SK-N-SH (cell line): ENCODE measurements around the gene NPAS3. TPM values are rescaled to one million over a fixed set of nuclear protein-coding genes. Genes with fewer than 3 reads are reported as not detected.

Experiments
- CTCF ChIA-PET: fragments of 300-600, 350-600 bp; formaldehyde crosslinking; extraction: SDS; loops from one replicate; lab custom pipeline; 2021; lab: Yijun Ruan, JAX
- POLR2A ChIA-PET: fragments of 350-600 bp; sonication (Branson Sonifier 250); formaldehyde crosslinking; extraction: SDS; loops from one replicate; lab custom pipeline; 2020; ENCODE audit warnings: antibody characterized with exemption, inconsistent platforms; lab: Yijun Ruan, JAX
- DNase-seq: peaks from one replicate; pipeline ENCODE4 v3.0.0; 2012
- H2AFZ ChIP-seq: fragments of 200-600 bp; sonication (generic); 2 replicates; pipeline ENCODE4 v1.8.1; 2016; ENCODE audit warnings: antibody characterized with exemption, mild to moderate bottlenecking, low read depth
- H3F3A ChIP-seq: fragments of 200-600 bp; sonication (generic); replicated peaks from 2 replicates; pipeline ENCODE3; 2016; ENCODE audit warnings: antibody characterized with exemption, mild to moderate bottlenecking; ENCODE audit not compliant: insufficient read depth
- H3K27ac ChIP-seq, 2 experiments: fragments of 200-500 bp in 1 of 2; fragments of 200-600 bp in 1 of 2; sonication (Bioruptor generic) in 1 of 2; sonication (generic), shearing (Covaris generic) in 1 of 2; 2 replicates each; pipeline versions ENCODE4 v1.5.1 to v1.6.1; 2014 to 2016; ENCODE audit warnings: low read depth in 2 of 2, inconsistent platforms in 1 of 2, low read length in 1 of 2, mild to moderate bottlenecking in 1 of 2, mixed read lengths in 1 of 2
- H3K27me3 ChIP-seq: fragments of 200-600 bp; sonication (generic), shearing (Covaris generic); 2 replicates; pipeline ENCODE4 v1.6.1; 2016; ENCODE audit warnings: mixed run types; ENCODE audit not compliant: insufficient read depth
- H3K36me3 ChIP-seq, 2 experiments: fragments of 200-500 bp in 1 of 2; fragments of 200-600 bp in 1 of 2; sonication (Bioruptor generic) in 1 of 2; sonication (generic) in 1 of 2; replicated peaks in 1 of 2; 2 replicates each; pipeline versions ENCODE3 to v1.5.1; 2014 to 2016; ENCODE audit warnings: low read length in 1 of 2, mild to moderate bottlenecking in 1 of 2; ENCODE audit not compliant: insufficient read depth in 2 of 2, control insufficient read depth in 1 of 2
- H3K4me1 ChIP-seq, 2 experiments: fragments of 200-500 bp in 1 of 2; fragments of 200-600 bp in 1 of 2; sonication (Bioruptor generic) in 1 of 2; sonication (generic), shearing (Covaris generic) in 1 of 2; 2 replicates each; pipeline versions ENCODE4 v1.5.1 to v1.6.1; 2014 to 2016; ENCODE audit warnings: low read depth in 1 of 2, low read length in 1 of 2, mixed run types in 1 of 2; ENCODE audit not compliant: insufficient read depth in 2 of 2, control insufficient read depth in 1 of 2
- H3K4me2 ChIP-seq: fragments of 200-600 bp; sonication (generic), shearing (Covaris generic); 2 replicates; pipeline ENCODE4 v1.6.1; 2017; ENCODE audit warnings: mixed run types
- H3K4me3 ChIP-seq, 2 experiments: fragments of 200-500 bp in 1 of 2; fragments of 200-600 bp in 1 of 2; sonication (Bioruptor generic) in 1 of 2; sonication (generic), shearing (Covaris generic) in 1 of 2; 2 replicates each; pipeline versions ENCODE4 v1.5.1 to v1.8.1; 2014 to 2016; ENCODE audit warnings: low read depth in 2 of 2, inconsistent platforms in 1 of 2, low read length in 1 of 2, mild to moderate bottlenecking in 1 of 2, mixed read lengths in 1 of 2, moderate library complexity in 1 of 2
- H3K79me2 ChIP-seq: fragments of 200-600 bp; sonication (generic); 2 replicates; pipeline ENCODE4 v1.8.1; 2017; ENCODE audit warnings: mild to moderate bottlenecking; ENCODE audit not compliant: insufficient read depth
- H3K9ac ChIP-seq: fragments of 200-600 bp; sonication (generic); 2 replicates; pipeline ENCODE4 v1.6.1; 2017; ENCODE audit warnings: mixed run types
- H3K9me2 ChIP-seq: fragments of 200-600 bp; sonication (generic); 2 replicates; pipeline ENCODE4 v1.6.1; 2017; ENCODE audit warnings: mixed run types
- H3K9me3 ChIP-seq: fragments of 200-600 bp; sonication (generic); 2 replicates; pipeline ENCODE4 v1.6.1; 2017; ENCODE audit warnings: mixed run types, mild to moderate bottlenecking, moderate library complexity
- H4K20me1 ChIP-seq: fragments of 200-600 bp; sonication (generic); 2 replicates; pipeline ENCODE4 v1.6.1; 2017; ENCODE audit warnings: mild to moderate bottlenecking, mixed run types; ENCODE audit not compliant: insufficient read depth
- CTCF ChIP-seq: fragments of 200-600 bp; sonication (generic); IDR thresholded peaks from 2 replicates; pipeline ENCODE4 v1.6.1; 2017; ENCODE audit warnings: antibody characterized with exemption, mild to moderate bottlenecking, moderate library complexity
- ELF1 ChIP-seq: IDR thresholded peaks from 2 replicates; pipeline ENCODE4 v1.4.0; 2012
- EP300 ChIP-seq, 2 experiments: IDR thresholded peaks; 2 replicates each; pipeline versions ENCODE4 v1.4.0 to v1.6.1; 2012; ENCODE audit warnings: borderline replicate concordance in 1 of 2, low read depth in 1 of 2, low read length in 1 of 2
- EZH2phosphoT487 ChIP-seq: fragments of 200-600 bp; sonication (generic); IDR thresholded peaks from 2 replicates; pipeline ENCODE4 v1.6.1; 2017; ENCODE audit warnings: low read depth, mixed run types, mild to moderate bottlenecking, antibody characterized with exemption, moderate library complexity, borderline replicate concordance
- FOXJ3 ChIP-seq: sonication (generic); formaldehyde crosslinking; IDR thresholded peaks from 2 replicates; pipeline ENCODE4 v1.5.1; 2020; ENCODE audit warnings: mild to moderate bottlenecking, missing genetic modification reagents
- FOXM1 ChIP-seq: IDR thresholded peaks from 2 replicates; pipeline ENCODE4 v1.4.0; 2012; ENCODE audit warnings: low read depth, mild to moderate bottlenecking
- GABPA ChIP-seq: IDR thresholded peaks from 2 replicates; pipeline ENCODE4 v1.4.0; 2012; ENCODE audit warnings: low read depth, mild to moderate bottlenecking
- GATA2 ChIP-seq: sonication (generic); formaldehyde crosslinking; IDR thresholded peaks from 2 replicates; pipeline ENCODE4 v1.5.0; 2020; ENCODE audit warnings: mild to moderate bottlenecking, missing genetic modification reagents
- JUND ChIP-seq: IDR thresholded peaks from 2 replicates; pipeline ENCODE4 v1.4.0; 2012
- MAX ChIP-seq: IDR thresholded peaks from 2 replicates; pipeline ENCODE4 v1.4.0; 2012; ENCODE audit warnings: low read depth
- MEF2A ChIP-seq: IDR thresholded peaks from 2 replicates; pipeline ENCODE4 v1.4.0; 2012; ENCODE audit warnings: low read depth, borderline replicate concordance
- MXI1 ChIP-seq: IDR thresholded peaks from 2 replicates; pipeline ENCODE4 v1.6.1; 2012; ENCODE audit warnings: mild to moderate bottlenecking, low read depth, low read length, improper control_type of control experiment
- NFIC ChIP-seq: IDR thresholded peaks from 2 replicates; pipeline ENCODE4 v1.4.0; 2012; ENCODE audit warnings: borderline replicate concordance
- PBX3 ChIP-seq: IDR thresholded peaks from 2 replicates; pipeline ENCODE4; 2012
- RAD21 ChIP-seq: IDR thresholded peaks from 2 replicates; pipeline ENCODE4 v1.6.1; 2012; ENCODE audit warnings: mild to moderate bottlenecking, low read length
- RCOR1 ChIP-seq: fragments of 150-350 bp; IDR thresholded peaks from 2 replicates; pipeline ENCODE4 v1.6.1; 2017; ENCODE audit warnings: antibody characterized with exemption, low read length
- RFX5 ChIP-seq: IDR thresholded peaks from 2 replicates; pipeline ENCODE4 v1.6.1; 2012; ENCODE audit warnings: mild to moderate bottlenecking, improper control_type of control experiment, low read length
- RXRA ChIP-seq: IDR thresholded peaks from 2 replicates; pipeline ENCODE4 v1.4.0; 2012; ENCODE audit warnings: low read depth, mild to moderate bottlenecking, borderline replicate concordance
- SIN3A ChIP-seq: IDR thresholded peaks from 2 replicates; pipeline ENCODE4 v1.6.1; 2012; ENCODE audit warnings: low read depth, mild to moderate bottlenecking, low read length, moderate library complexity, borderline replicate concordance
- SMC3 ChIP-seq: IDR thresholded peaks from 2 replicates; pipeline ENCODE4 v1.6.1; 2012; ENCODE audit warnings: low read depth, low read length, improper control_type of control experiment
- TAF1 ChIP-seq: IDR thresholded peaks from 2 replicates; pipeline ENCODE4 v1.6.1; 2012; ENCODE audit warnings: low read depth, mild to moderate bottlenecking, low read length, moderate library complexity, borderline replicate concordance
- TCF12 ChIP-seq: IDR thresholded peaks from 2 replicates; pipeline ENCODE4 v1.4.0; 2012
- TEAD4 ChIP-seq: IDR thresholded peaks from 2 replicates; pipeline ENCODE4 v1.4.0; 2012; ENCODE audit warnings: mild to moderate bottlenecking, borderline replicate concordance; ENCODE audit not compliant: insufficient read depth
- USF1 ChIP-seq: IDR thresholded peaks from 2 replicates; pipeline ENCODE4 v1.4.0; 2012; ENCODE audit warnings: low read depth, borderline replicate concordance
- USF2 ChIP-seq: fragments of 150-350 bp; IDR thresholded peaks from 2 replicates; pipeline ENCODE4 v1.6.1; 2017; ENCODE audit warnings: antibody characterized with exemption, low read length, low read depth, borderline replicate concordance
- WGBS: methylation state at CpG from one replicate; pipeline ENCODE4 v1.1.6; 2017; ENCODE audit warnings: low lambda C conversion rate; 5-methylcytosine and 5-hydroxymethylcytosine counted together
- polyA plus RNA-seq, 3 experiments: library from polyadenylated mRNA; depleted of rRNA; stranded (reverse); fragments of >200 nt; gene quantifications; 2 replicates each; pipeline ENCODE4 v1.2.3, GENCODE V29; 2012

Gene NPAS3
- polyA plus RNA-seq, 1 of the 3 experiments (the other 2 are of a cell fraction), result 4.3 TPM

- TF ChIP-seq MEF2A (no peak), PBX3 (peak; percentile 49), RXRA (no peak), TAF1 (no peak), USF2 (no peak), EZH2phosphoT487 (no peak), RCOR1 (no peak)
- TF ChIP-seq, all 33 proteins: peak for 5
These were observed 708.1 kb downstream of the NPAS3 start (continued) for GRCh38 chr14:33646692-33647260.

GRCh38 chr14:33647385-33647786 is 708.7 kb downstream of the NPAS3 start:
- Histone ChIP-seq H3K36me3 (no peaks in the 10 kb centered on the region), H3K4me2 (peak overlapping the region; percentile 40), H3K27ac (peak overlapping the region in 1 of 2 experiments; percentile 88; a peak in 3 of 4 replicates), H3K4me3 (no peak overlapping the region), H3K9me3 (no peaks in the 10 kb centered on the region), H3K9me2 (no peaks in the 10 kb centered on the region), H4K20me1 (no peaks in the 10 kb centered on the region), H3F3A (peaks cover 13% of the 10 kb centered on the region), H3K4me1 (peaks cover 0 to 33% of the 10 kb centered on the region in 2 experiments; a peak in 3 of 4 replicates), H3K27me3 (no peaks in the 10 kb centered on the region), H2AFZ (no peak overlapping the region), H3K9ac (peak overlapping the region; percentile 42; the same call in 1 of the 2 replicates), H3K79me2 (no peaks in the 10 kb centered on the region)
- no peak for DNase-seq
- 19% methylated on average over 3 of the region's 3 CpGs for WGBS
- CTCF ChIA-PET, result no interaction called here
- POLR2A ChIA-PET, result no interaction called here
- TF ChIP-seq FOXJ3 (CRISPR knock-in tag) (no peak), MEF2A (peak; percentile 30; the same call in 1 of the 2 replicates), RAD21 (no peak), GATA2 (CRISPR knock-in tag) (no peak), USF1 (no peak), RXRA (peak; percentile 83), TEAD4 (peak; percentile 89), SMC3 (no peak), JUND (peak; percentile 99), GABPA (no peak), CTCF (no peak), ELF1 (no peak), TCF12 (peak; percentile 97), USF2 (no peak), FOXM1 (peak; percentile 28; the same call in 1 of the 2 replicates), RFX5 (no peak), PBX3 (peak; percentile 87), EP300 (IDR thresholded peaks at IDR 0.05; ENCODE audit: borderline replicate concordance in 1 of 2, low read depth in 1 of 2, low read length in 1 of 2) (peak; percentile 32 to 95; a peak in 3 of 4 replicates), MXI1 (no peak), NFIC (peak; percentile 78), TAF1 (no peak), MAX (peak; percentile 56; the same call in 1 of the 2 replicates), SIN3A (0 out of 2 replicates have a peak, but pooled peaks have one; percentile 34)
